GM13977 (cell line): ENCODE results near the gene MAJIN.
A peak's percentile ranks its signal among the peaks of the same experiment; 100 is the strongest.

Experiments
- DNase-seq: peaks from one replicate; pipeline ENCODE4 v3.0.0; 2012; ENCODE audit warnings: low spot score
- in situ Hi-C: fragments of 300-500 bp; cut with MboI; formaldehyde crosslinking; loops from one replicate; pipeline ENCODE4 v1.12.0; 2022; ENCODE audit warnings: low sequenced_read_pairs, low pct_unique_long_range_greater_than_20kb, mixed read lengths, inconsistent platforms; ENCODE audit not compliant: unreplicated experiment
- TF ChIP-seq, protein P1 (sequence below): IDR thresholded peaks from 2 replicates; pipeline ENCODE4 v1.5.1; 2012; ENCODE audit warnings: mild to moderate bottlenecking, control low read depth; ENCODE audit not compliant: insufficient read depth; ENCODE audit errors: extremely low read depth, missing control alignments

Gene MAJIN

DNA sequence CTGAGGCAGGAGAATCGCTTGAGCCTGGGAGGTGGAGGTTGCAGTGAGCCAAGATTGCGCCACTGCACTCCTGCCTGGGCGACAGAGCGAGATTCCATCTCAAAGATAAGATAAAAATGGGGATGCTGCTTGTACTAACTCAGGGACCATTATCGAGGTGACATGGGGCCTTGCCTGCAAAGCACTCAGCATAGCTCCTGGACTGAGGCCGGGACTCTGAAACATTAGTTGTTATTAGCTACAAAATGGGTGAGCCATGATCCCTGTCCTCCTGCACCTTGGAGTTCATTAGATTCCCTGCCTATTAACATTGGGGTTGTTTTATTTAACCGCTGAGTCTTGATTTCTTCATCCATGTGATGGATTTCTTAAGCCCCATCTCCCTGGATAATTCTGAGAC lies 42.3 kb downstream of the MAJIN start:
- DNase-seq = no peak
- in situ Hi-C loops = no loop called here
- TF ChIP-seq, protein P1, sequence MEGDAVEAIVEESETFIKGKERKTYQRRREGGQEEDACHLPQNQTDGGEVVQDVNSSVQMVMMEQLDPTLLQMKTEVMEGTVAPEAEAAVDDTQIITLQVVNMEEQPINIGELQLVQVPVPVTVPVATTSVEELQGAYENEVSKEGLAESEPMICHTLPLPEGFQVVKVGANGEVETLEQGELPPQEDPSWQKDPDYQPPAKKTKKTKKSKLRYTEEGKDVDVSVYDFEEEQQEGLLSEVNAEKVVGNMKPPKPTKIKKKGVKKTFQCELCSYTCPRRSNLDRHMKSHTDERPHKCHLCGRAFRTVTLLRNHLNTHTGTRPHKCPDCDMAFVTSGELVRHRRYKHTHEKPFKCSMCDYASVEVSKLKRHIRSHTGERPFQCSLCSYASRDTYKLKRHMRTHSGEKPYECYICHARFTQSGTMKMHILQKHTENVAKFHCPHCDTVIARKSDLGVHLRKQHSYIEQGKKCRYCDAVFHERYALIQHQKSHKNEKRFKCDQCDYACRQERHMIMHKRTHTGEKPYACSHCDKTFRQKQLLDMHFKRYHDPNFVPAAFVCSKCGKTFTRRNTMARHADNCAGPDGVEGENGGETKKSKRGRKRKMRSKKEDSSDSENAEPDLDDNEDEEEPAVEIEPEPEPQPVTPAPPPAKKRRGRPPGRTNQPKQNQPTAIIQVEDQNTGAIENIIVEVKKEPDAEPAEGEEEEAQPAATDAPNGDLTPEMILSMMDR = no peak

DNA sequence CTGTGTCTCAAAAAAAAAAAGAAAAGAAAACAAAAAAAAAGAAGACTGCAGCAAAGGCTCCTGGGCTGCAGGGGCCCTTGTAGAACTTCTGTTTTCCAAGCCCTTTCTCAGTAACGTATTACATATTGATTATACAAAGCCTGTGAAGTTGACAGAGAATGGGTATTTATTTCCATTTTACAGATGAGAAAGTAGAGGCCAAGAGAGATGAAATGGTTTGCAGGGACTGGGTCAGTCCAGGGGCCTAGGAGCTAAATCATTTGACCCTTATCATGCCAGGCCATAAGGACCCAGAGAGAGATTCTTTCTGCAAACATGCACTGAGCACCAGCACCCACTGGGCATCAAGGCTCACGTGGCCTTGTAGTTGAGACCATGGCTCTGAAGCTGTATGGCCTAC lies 43.0 kb downstream of the MAJIN start:
- peak; percentile 12 for DNase-seq
- TF ChIP-seq, protein P1 = no peak
- in situ Hi-C loops = no loop called here

DNA sequence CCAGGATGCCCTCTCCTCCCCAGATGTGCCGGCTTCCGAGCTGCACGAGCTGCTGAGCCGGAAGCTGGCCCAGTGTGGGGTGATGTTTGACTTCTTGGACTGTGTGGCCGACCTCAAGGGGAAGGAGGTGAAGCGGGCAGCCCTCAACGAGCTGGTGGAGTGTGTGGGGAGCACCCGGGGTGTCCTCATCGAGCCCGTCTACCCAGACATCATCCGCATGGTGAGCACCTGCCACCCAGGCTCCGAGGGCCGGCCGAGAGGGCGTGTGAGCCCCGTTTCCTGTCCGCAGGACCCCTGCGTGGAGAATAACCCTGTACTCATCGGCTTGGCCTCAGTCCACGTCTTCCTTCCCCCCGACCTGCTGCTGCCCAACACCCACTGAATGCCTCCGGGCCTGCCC lies 45.2 kb downstream of the MAJIN start:
- in situ Hi-C loops = no loop called here
- no peak for DNase-seq
- TF ChIP-seq, protein P1 = no peak

DNA sequence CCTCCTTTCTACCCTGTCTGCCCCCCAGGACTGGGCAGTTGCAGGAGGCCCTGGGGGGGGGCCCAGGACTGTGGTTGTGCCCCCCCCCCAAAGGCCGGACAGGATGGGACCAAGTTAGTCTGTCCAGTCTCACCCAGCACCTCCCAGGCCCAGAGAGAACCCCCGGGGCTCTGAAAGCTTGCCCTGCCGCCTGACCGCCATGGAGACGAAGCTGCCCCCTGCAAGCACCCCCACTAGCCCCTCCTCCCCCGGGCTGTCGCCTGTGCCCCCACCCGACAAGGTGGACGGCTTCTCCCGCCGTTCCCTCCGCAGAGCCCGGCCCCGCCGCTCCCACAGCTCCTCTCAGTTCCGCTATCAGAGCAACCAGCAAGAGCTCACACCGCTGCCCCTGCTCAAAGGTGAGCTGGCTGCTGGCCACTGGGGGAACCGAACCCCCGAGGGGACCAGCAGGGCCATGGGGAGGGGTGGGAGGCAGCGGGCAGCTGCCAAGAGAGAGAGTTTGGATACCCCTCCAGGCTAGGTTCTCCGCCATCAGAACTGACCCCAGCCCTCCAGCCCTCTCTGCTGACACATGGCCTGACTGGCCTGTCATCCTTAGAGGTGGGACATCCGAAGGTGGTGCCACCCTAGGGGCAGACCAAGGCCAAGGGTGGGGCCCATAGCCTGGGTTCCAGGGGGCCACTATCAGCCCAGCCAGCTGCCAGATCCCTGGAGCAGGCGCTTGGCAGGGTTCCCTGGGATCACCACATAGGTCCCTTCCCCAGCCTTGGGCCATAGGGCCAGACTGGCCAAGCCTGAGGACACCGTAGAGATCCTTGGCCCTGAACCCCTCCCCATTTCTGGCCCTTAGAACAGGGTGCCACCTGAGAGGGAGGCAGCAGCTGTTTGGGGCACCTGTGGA lies 46.1 kb downstream of the MAJIN start:
- TF ChIP-seq, protein P1 = no peak
- in situ Hi-C loops = no loop called here

DNA sequence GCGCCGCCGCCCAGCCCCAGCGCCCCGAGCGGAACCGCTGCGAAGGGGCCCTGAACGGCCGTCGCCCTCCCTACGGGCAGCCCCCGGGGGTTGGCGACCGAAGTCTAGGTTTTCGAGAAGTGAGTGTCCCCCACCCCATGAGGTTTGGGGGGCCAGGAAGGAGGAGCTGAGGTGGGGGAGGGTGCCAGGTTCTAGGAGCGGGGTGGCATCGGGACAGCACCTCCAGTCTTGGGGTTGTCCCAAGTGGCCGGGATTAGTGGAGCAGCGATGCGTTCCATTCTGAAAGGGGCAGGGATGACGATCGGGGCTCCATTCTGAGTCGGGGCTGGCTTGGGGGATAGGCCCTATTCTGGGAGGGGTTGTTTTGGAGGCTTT lies 47.0 kb downstream of the MAJIN start:
- in situ Hi-C loops = no loop called here
- TF ChIP-seq, protein P1 = no peak
- peak; percentile 65 for DNase-seq

More for the DNA sequence above, 46.1 kb downstream of the MAJIN start:
- no peak for DNase-seq

DNA sequence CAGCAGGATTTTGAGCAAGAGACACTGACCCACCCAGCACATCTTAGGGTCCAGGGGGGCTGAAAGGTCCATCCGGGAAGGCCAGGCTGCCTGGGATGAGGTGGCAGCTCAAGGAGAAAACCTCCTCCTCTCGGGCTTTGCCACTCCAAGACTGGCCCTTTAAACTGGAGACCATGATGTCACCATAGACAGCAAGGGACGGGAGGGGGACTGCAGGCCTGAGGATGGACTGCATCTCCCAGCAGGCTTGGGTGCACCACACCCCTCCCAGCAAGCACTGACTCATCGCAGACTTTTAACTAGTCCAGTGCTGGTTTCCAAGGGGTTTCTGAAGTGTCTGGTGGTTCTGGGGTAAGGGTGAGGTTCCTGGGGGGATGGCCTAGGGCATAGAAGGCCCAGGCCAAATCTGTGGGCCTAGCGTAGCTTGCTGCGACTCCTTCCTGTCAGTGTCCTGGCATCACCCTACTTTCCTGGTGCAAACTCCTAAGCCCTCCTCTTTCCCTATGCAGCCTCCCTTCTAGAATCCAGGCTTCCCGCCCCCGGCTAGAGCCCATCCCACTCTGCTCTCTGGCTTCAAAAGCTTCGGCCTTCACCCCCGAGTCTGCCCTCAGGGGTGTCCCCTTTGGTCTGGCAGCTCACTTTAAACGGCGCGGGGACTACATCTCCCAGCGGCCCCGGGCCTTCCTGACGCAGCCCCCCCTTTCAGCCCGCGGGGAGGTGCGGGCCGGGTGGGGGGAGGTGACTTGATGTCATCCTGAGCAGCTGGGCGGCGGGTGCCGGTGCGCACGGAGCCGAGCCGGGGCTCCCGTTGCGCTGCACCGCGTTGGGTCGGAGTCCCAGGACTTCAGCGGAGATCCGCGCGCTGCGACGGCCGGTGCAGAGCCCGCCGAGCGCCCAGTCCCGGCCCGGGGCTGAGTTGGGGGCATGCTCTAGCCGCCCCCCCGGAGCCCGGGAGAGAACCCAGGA lies 47.7 kb downstream of the MAJIN start, which contains the start of gene PPP2R5B:
PPP2R5B (plus strand) TSS at position 746 of the 966 bp plus-strand sequence. CDS start 1,046 bp downstream, outside the sequence.
- DNase-seq = peak; percentile 97
- TF ChIP-seq, protein P1 = no peak
- in situ Hi-C loops = no loop called here
